Measurements from ENCODE around the gene MSANTD2.
A peak's percentile ranks its signal among the peaks of the same experiment; 100 is the strongest.

MSANTD2 gene

DNA sequence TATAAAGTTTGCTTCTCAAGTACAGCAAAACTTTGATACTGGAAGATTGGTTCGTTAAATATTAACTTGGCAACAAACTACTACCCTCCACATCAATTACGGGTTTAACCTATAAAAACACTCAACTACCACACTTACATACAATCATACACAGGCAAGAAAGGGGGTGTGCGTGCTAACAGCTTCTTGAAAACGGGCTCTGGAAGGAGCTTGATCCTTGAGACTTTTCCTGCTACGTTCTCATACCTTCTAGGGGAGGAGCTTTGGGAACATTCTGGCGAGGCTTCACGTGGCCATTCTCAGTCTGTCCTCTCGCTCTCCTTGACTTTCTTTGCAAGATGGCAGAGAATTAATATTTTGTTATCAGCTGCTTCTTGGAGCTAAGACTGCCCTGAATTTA, 31.3 kb downstream of the MSANTD2 start:
- Histone ChIP-seq H3K9ac (ENCODE audit: low read length) (no peak overlapping the region), H3K4me3 (ENCODE audit: low read length) (no peak overlapping the region), H3K4me1 (ENCODE audit: control insufficient read depth, insufficient read depth, low read length) (peaks cover 13% of the 10 kb centered on the region), H3K9me3 (ENCODE audit: control insufficient read depth, low read length) (no peaks in the 10 kb centered on the region), H3K27me3 (replicated peaks; ENCODE audit: control insufficient read depth, insufficient read depth, low read length) (no peaks in the 10 kb centered on the region), H3K36me3 (ENCODE audit: control insufficient read depth, insufficient read depth, low read length, severe bottlenecking) (peaks cover 9% of the 10 kb centered on the region)
- DNase-seq (ENCODE audit: low read depth) = no peak

DNA sequence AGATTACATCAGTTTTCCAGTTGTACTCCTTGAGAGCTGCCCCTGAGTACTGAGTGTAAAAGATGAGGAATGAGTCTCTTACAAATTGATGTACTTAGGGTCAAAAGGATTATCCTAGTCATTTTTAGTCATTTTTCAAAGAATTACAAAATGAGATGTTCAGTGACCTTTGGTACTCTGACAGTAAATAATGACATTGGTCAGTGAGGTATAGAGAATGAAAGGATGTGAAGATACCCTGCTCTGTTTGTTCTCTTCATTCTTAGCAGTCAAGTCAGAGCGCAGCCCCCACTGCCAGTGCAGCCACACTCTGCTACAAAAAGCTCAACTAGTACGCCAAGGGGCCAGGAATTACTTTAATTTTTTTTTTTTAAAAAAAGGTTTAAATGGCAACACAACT, 34.0 kb downstream of the MSANTD2 start:
- Histone ChIP-seq H3K4me3 (ENCODE audit: low read length) (no peak overlapping the region), H3K36me3 (ENCODE audit: control insufficient read depth, insufficient read depth, low read length, severe bottlenecking) (peaks cover 9% of the 10 kb centered on the region), H3K9me3 (ENCODE audit: control insufficient read depth, low read length) (no peaks in the 10 kb centered on the region), H3K27me3 (replicated peaks; ENCODE audit: control insufficient read depth, insufficient read depth, low read length) (peaks cover 23% of the 10 kb centered on the region), H3K9ac (ENCODE audit: low read length) (no peak overlapping the region), H3K4me1 (ENCODE audit: control insufficient read depth, insufficient read depth, low read length) (peaks cover 21% of the 10 kb centered on the region)
- no peak for DNase-seq (ENCODE audit: low read depth)

DNA sequence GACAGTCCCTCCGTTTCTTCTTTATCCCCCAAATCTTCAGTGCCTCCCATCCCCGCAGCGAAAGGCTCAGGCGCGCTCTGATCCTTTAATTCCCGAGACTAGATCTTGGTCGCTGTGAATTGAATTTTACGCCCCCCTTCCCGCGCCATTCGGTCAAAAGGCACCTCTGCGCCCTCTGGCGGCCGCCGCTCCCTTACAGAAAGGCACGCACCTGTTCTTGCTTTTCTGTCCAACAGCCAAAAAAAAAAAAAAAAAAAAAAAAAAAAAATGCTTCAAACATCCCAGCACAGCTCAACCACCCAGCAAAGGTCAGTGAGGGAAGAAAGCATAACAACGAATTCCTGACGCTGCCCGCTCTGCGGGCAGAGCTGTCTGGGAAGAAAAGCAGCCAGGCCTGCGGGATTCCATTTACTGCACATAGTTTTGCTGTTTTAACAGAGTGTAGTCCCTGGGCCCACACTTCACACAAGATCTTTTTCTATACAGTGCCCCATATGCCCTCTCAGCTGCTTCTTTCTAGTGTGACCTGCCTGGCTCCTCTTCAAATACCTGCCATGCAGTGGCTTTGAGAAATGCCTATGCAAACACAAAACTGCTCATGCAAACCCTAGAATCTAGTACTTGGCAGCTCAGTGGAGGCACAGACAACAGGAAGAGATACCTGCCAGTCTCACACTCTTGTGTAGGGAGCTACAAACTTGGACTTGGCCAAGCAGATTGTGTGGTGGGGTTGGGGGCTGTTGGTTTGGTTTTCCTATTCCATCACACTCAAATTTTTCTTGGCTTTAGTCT, 36.9 kb downstream of the MSANTD2 start:
- Histone ChIP-seq H3K9ac (ENCODE audit: low read length) (no peak overlapping the region), H3K36me3 (ENCODE audit: control insufficient read depth, insufficient read depth, low read length, severe bottlenecking) (peaks cover 9% of the 10 kb centered on the region), H3K4me3 (ENCODE audit: low read length) (peak overlapping the region; percentile 77), H3K27me3 (replicated peaks; ENCODE audit: control insufficient read depth, insufficient read depth, low read length) (peaks cover 50% of the 10 kb centered on the region), H3K9me3 (ENCODE audit: control insufficient read depth, low read length) (no peaks in the 10 kb centered on the region), H3K4me1 (ENCODE audit: control insufficient read depth, insufficient read depth, low read length) (peaks cover 14% of the 10 kb centered on the region)
- peak; percentile 85 for DNase-seq (ENCODE audit: low read depth)

DNA sequence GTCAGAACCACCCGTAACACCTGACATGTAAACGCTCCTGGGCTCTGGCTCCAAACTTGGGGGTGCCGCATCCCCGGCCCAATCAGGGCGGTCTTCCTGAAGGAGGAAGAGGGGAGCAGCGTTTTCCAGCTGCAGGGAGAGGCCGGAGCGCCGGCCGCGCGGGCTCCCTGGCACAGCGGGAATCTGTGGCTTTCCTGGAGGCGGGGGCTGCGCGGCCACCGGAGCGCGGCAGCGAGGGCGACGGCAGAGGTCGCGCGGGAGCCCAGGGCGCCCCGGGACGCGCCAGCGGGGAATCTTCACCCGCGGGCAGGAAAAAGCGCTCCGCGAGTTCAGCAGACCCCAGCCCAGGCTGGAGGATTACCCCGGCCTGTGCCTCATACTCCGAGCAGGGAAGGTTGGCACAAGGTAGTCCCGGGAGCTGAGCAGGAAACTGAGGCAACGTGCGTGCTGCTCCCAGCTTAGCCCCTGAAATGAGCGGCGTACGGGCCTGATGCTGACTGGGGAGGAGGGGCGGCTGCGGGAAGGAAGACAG, 37.5 kb downstream of the MSANTD2 start:
- H3K4me3 ChIP-seq (ENCODE audit: low read length) = peak overlapping the region; percentile 77
- DNase-seq (ENCODE audit: low read depth) = peak; percentile 23
- H3K9ac ChIP-seq (ENCODE audit: low read length) = no peak overlapping the region
- H3K9me3 ChIP-seq (ENCODE audit: control insufficient read depth, low read length) = no peaks in the 10 kb centered on the region
- H3K4me1 ChIP-seq (ENCODE audit: control insufficient read depth, insufficient read depth, low read length) = peaks cover 16% of the 10 kb centered on the region
- peaks cover 54% of the 10 kb centered on the region for H3K27me3 ChIP-seq (replicated peaks; ENCODE audit: control insufficient read depth, insufficient read depth, low read length)
- peaks cover 9% of the 10 kb centered on the region for H3K36me3 ChIP-seq (ENCODE audit: control insufficient read depth, insufficient read depth, low read length, severe bottlenecking)

DNA sequence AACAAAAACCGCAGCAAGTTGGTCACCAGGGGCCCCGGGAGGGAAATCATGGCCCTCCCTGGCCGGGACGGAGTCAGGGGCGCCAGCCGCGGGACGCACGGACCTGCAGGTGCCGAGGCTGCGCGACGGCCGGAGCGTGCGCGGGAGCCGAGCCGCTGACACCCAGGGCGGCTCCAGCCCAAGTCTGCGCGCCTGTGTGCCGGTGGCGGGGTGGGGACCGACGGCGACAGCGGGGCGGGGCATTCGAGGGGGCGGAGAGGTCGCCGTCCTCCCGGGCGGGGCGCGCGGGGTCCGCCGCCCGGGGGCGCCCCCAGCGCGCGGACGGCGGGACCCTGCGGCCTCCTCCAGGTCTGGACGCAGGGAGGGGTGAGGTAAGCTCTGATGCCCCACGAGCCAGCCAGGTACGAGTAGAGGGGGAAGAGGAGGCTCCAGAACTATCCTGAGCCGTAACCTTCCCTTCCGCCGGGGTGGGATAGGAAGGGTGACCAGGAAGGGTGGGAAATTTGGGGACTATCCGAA, 38.0 kb downstream of the MSANTD2 start, which contains the start of gene ESAM:
Gene ESAM, minus strand, starts transcription at position 186 of the 519 bp plus-strand sequence. Its CDS starts 136 bp downstream, at position 50.
- Histone ChIP-seq H3K36me3 (ENCODE audit: control insufficient read depth, insufficient read depth, low read length, severe bottlenecking) (peaks cover 4% of the 10 kb centered on the region), H3K4me1 (ENCODE audit: control insufficient read depth, insufficient read depth, low read length) (peaks cover 16% of the 10 kb centered on the region), H3K9me3 (ENCODE audit: control insufficient read depth, low read length) (no peaks in the 10 kb centered on the region), H3K4me3 (ENCODE audit: low read length) (peak within 1 kb of the TSS; percentile 77), H3K9ac (ENCODE audit: low read length) (no peak within 1 kb of the TSS), H3K27me3 (replicated peaks; ENCODE audit: control insufficient read depth, insufficient read depth, low read length) (peaks cover 60% of the 10 kb centered on the region)
- no peak for DNase-seq (ENCODE audit: low read depth)

DNA sequence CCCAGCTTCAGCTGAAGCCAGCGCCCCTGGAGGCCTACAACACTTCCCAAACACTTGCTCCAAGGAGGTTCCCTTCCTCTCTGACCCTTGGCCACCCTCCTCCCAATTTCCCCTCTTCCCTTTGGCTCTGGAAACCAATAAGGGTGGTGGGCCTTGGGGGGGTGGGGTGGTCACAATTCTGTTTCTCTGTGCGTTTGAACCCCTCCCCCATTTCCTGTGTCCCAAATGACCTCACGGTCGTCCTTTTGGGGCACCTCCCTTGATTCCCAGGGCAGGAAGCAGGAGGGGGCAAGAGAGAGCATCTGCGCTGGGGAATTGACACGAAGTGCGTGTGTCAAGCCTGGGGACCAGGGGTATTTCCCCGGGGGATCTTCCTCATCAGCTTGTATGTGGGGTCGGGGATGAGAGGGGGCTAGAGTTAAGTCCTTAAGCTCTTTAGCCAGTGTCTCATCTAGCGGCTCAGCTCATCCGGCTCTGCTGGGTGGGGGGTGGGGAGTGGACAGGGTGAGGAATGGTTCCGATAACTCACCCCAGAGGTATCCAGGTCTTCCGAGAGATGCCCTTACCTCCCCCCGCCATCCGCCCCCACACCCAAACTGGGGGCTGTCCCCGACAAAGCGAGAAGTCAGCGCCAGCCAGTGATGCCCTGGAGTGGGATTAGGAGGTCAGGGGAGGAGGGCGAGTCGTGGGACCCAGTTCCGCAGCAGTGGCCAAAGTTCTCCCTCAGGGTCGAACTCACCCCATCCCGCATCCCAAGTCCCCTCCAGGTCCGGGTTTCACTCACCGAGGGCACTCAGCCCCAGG, 38.7 kb downstream of the MSANTD2 start:
- Histone ChIP-seq H3K4me1 (ENCODE audit: control insufficient read depth, insufficient read depth, low read length) (peaks cover 16% of the 10 kb centered on the region), H3K27me3 (replicated peaks; ENCODE audit: control insufficient read depth, insufficient read depth, low read length) (peaks cover 66% of the 10 kb centered on the region), H3K9me3 (ENCODE audit: control insufficient read depth, low read length) (no peaks in the 10 kb centered on the region), H3K36me3 (ENCODE audit: control insufficient read depth, insufficient read depth, low read length, severe bottlenecking) (peaks cover 3% of the 10 kb centered on the region), H3K9ac (ENCODE audit: low read length) (no peak overlapping the region), H3K4me3 (ENCODE audit: low read length) (no peak overlapping the region)
- DNase-seq (ENCODE audit: low read depth) = no peak

DNA sequence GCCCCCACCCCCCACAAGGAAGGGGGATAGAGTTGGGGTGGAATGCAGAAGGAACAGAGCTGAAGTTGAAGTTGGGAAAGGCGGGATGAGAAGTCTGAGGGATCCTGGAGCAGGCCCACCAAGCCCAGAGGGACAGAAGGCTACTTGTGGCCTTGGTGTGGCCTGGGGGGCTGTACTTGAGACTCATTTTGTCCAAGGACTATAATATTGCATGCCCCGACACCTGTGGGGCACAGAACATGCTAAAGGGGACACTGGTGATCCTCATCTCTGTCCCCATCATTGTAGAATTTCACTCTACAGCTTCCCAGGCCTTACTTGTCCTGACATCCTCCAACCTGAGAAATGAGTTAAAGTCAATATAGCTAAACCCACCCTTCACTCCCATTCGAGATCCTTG, 39.4 kb downstream of the MSANTD2 start:
- peaks cover 73% of the 10 kb centered on the region for H3K27me3 ChIP-seq (replicated peaks; ENCODE audit: control insufficient read depth, insufficient read depth, low read length)
- no peak overlapping the region for H3K4me3 ChIP-seq (ENCODE audit: low read length)
- peaks cover 3% of the 10 kb centered on the region for H3K36me3 ChIP-seq (ENCODE audit: control insufficient read depth, insufficient read depth, low read length, severe bottlenecking)

DNA sequence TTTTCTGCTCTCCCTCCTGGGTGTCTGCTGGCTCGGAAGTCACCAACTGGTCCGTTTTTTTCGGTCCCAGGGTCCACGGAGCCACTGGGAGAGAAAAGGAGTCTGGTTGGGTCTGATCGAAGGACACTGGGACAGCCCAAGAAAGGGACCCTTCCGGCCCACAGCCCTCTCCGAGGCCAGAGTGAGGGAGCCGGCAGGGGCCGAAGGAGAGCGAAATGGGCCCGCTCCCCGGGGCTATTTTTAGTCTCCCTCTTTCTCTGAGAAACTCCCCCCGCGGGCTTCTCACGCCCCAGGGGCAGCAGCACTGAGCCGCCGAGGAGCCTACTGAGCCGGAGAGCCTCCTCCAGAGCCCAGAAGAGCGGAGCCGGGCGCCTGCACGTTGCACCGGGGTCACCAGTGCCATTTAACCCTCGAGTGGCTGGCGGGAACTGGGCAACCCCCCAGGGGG, 40.0 kb downstream of the MSANTD2 start:
- H3K4me3 ChIP-seq (ENCODE audit: low read length) = no peak overlapping the region
- H3K9me3 ChIP-seq (ENCODE audit: control insufficient read depth, low read length) = no peaks in the 10 kb centered on the region
- DNase-seq (ENCODE audit: low read depth) = no peak
- no peak overlapping the region for H3K9ac ChIP-seq (ENCODE audit: low read length)
- H3K27me3 ChIP-seq (replicated peaks; ENCODE audit: control insufficient read depth, insufficient read depth, low read length) = peaks cover 73% of the 10 kb centered on the region
- H3K36me3 ChIP-seq (ENCODE audit: control insufficient read depth, insufficient read depth, low read length, severe bottlenecking) = peaks cover 3% of the 10 kb centered on the region
- peaks cover 16% of the 10 kb centered on the region for H3K4me1 ChIP-seq (ENCODE audit: control insufficient read depth, insufficient read depth, low read length)

More for the DNA sequence above, 39.4 kb downstream of the MSANTD2 start:
- DNase-seq (ENCODE audit: low read depth) = no peak
- H3K9me3 ChIP-seq (ENCODE audit: control insufficient read depth, low read length) = no peaks in the 10 kb centered on the region
- no peak overlapping the region for H3K9ac ChIP-seq (ENCODE audit: low read length)
- peaks cover 16% of the 10 kb centered on the region for H3K4me1 ChIP-seq (ENCODE audit: control insufficient read depth, insufficient read depth, low read length)

DNA sequence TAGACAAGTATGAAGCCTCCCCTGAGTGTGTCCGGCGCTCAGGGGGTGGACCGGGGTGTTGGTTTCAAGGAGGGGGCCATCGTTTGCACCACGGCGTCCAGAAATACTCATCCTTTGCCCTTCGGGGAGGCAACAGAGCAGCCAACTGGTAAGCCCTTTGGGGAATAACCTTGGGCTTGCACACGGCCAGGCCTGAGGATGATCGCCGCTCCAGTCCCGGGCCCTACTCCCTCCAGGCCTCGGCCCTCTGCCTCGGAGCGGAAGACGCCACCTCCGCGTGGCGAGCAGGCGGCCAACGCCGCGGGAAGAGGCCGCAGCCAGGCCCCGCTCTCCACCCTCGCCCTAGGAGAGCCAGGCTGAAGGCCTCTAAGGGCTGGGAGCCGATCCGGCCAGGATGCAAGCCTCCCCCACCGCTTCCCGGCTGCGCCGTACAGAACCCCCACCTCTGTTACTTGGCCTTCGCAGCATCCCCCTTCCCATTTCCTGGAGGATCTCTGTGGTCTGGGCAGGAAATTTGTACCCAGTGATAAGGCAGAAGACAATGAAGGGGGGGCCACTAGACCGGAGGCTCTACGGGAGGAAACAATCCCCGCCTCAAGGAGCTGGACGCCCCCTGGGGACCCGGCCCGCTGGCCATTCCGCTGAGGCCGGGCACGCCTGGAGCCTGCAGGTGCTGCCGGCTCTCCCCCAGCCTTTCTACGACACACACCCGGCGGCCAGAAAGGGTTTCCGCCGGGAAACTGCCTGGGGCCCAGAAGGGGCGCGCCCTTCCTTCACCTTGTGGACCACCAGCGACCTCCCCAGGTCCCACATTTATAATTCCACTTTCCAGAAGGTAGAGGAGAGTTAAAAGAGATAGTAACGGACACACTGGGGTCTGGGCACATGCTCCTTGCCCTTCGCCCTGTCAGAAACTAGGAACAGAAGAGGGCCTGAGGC, 40.7 kb downstream of the MSANTD2 start:
- DNase-seq (ENCODE audit: low read depth) = no peak
- peaks cover 20% of the 10 kb centered on the region for H3K4me1 ChIP-seq (ENCODE audit: control insufficient read depth, insufficient read depth, low read length)
- no peak overlapping the region for H3K9ac ChIP-seq (ENCODE audit: low read length)
- H3K4me3 ChIP-seq (ENCODE audit: low read length) = no peak overlapping the region
- H3K36me3 ChIP-seq (ENCODE audit: control insufficient read depth, insufficient read depth, low read length, severe bottlenecking) = peaks cover 3% of the 10 kb centered on the region
- no peaks in the 10 kb centered on the region for H3K9me3 ChIP-seq (ENCODE audit: control insufficient read depth, low read length)
- H3K27me3 ChIP-seq (replicated peaks; ENCODE audit: control insufficient read depth, insufficient read depth, low read length) = peaks cover 75% of the 10 kb centered on the region
